ENCODE data around the gene MAST4. TPM values are rescaled to one million over a fixed set of nuclear protein-coding genes. Genes with fewer than 3 reads are reported as not detected.

Gene MAST4
- total and polyA plus RNA-seq, 2 donors (not counting 1 experiment from before 2014, with no cell fraction given), result 2.5 to 57.1 TPM

- Histone ChIP-seq H3K9ac (ENCODE audit: low read length) (no peak overlapping the region), H3K27ac (ENCODE audit: low read length in 2 of 2) (no peak overlapping the region), H3K36me3 (replicated peaks in 1 of 2; ENCODE audit: control extremely low read depth in 1 of 2, control insufficient read depth in 1 of 2, extremely low read depth in 1 of 2, insufficient read depth in 2 of 2, low read length in 1 of 2) (no peaks in the 10 kb centered on the region), H3K4me1 (ENCODE audit: control insufficient read depth in 2 of 2, insufficient read depth in 2 of 2, low read length in 2 of 2) (peaks cover 0 to 7% of the 10 kb centered on the region in 2 donors), H2AFZ (ENCODE audit: insufficient read depth, low read depth, low read length, poor library complexity, severe bottlenecking) (no peak overlapping the region), H3K27me3 (replicated peaks in 1 of 4; ENCODE audit: control extremely low read depth in 1 of 4, control insufficient read depth in 3 of 4, insufficient read depth in 4 of 4, low read length in 3 of 4) (peaks cover 0 to 6% (median 0%) of the 10 kb centered on the region in 4 experiments), H3K4me3 (ENCODE audit: control extremely low read depth in 1 of 5, extremely low read depth in 1 of 5, insufficient read depth in 1 of 5, low read depth in 2 of 5, low read length in 4 of 5) (no peak overlapping the region), H4K20me1 (ENCODE audit: control insufficient read depth, insufficient read depth, low read length, poor library complexity, severe bottlenecking) (no peaks in the 10 kb centered on the region), H3K9me3 (ENCODE audit: control extremely low read depth in 1 of 3, control insufficient read depth in 2 of 3, insufficient read depth in 1 of 3, low read length in 2 of 3) (no peaks in the 10 kb centered on the region), H3K79me2 (ENCODE audit: control insufficient read depth, insufficient read depth, low read length) (no peaks in the 10 kb centered on the region), H3K4me2 (replicated peaks; ENCODE audit: low read depth, low read length, poor library complexity, severe bottlenecking) (no peak overlapping the region)
- peaks cover 18% of the 10 kb centered on the region for H3K4me1 Mint-ChIP-seq
- intact Hi-C loops (cut with micrococcal nuclease), result no loop called here
- DNase-seq (no peak), ATAC-seq (ENCODE audit: low read depth) (no peak)
- H3K9me3 Mint-ChIP-seq (ENCODE audit: insufficient read depth), result no peaks in the 10 kb centered on the region
- H3K27ac Mint-ChIP-seq, result no peak overlapping the region
- no peak overlapping the region for H3K4me3 Mint-ChIP-seq
- H3K27me3 Mint-ChIP-seq, result peaks cover 10% of the 10 kb centered on the region
- no peak for TF ChIP-seq EZH2 (IDR thresholded peaks at IDR 0.05; ENCODE audit: borderline replicate concordance, insufficient read depth, low read depth, low read length, poor library complexity, severe bottlenecking)
- TF ChIP-seq, protein P1, sequence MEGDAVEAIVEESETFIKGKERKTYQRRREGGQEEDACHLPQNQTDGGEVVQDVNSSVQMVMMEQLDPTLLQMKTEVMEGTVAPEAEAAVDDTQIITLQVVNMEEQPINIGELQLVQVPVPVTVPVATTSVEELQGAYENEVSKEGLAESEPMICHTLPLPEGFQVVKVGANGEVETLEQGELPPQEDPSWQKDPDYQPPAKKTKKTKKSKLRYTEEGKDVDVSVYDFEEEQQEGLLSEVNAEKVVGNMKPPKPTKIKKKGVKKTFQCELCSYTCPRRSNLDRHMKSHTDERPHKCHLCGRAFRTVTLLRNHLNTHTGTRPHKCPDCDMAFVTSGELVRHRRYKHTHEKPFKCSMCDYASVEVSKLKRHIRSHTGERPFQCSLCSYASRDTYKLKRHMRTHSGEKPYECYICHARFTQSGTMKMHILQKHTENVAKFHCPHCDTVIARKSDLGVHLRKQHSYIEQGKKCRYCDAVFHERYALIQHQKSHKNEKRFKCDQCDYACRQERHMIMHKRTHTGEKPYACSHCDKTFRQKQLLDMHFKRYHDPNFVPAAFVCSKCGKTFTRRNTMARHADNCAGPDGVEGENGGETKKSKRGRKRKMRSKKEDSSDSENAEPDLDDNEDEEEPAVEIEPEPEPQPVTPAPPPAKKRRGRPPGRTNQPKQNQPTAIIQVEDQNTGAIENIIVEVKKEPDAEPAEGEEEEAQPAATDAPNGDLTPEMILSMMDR (IDR thresholded peaks at IDR 0.05), result no peak
- POLR2A ChIA-PET, result no interaction called here
- CTCF ChIA-PET, result no interaction called here
- WGBS (ENCODE audit: insufficient coverage), result 96% methylated on average over 5 of the region's 5 CpGs
These were observed 211.6 kb downstream of the MAST4 start for GRCh38 chr5:66807743-66808142.

DNA sequence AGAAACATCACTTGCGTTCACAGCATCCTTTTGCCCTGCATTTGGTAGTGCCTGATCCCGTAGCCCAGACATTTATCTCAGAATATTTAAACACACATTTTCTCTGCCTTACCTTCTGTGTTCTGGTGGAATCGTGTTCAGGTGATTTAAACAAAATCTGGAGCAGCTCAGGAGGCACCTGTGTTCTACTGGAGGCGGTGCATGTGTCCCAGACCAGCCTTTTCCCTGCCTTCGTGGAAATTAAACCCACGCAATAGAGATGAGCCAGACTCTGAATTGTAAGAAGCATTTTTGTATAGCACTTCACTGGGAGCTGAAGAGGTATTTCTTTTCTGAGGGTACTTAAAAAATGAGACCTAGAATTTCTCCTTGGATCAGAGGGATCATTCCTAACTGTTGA lies 212.5 kb downstream of the MAST4 start:
- DNase-seq, result no peak
- no peaks in the 10 kb centered on the region for H3K9me3 ChIP-seq (ENCODE audit: control extremely low read depth in 1 of 3, control insufficient read depth in 2 of 3, insufficient read depth in 1 of 3, low read length in 2 of 3)
- H3K4me1 Mint-ChIP-seq, result peaks cover 18% of the 10 kb centered on the region
- peaks cover 0 to 7% of the 10 kb centered on the region in 2 donors for H3K4me1 ChIP-seq (ENCODE audit: control insufficient read depth in 2 of 2, insufficient read depth in 2 of 2, low read length in 2 of 2)
- H2AFZ ChIP-seq (ENCODE audit: insufficient read depth, low read depth, low read length, poor library complexity, severe bottlenecking), result no peak overlapping the region
- no peaks in the 10 kb centered on the region for H3K79me2 ChIP-seq (ENCODE audit: control insufficient read depth, insufficient read depth, low read length)
- ChIA-PET POLR2A (no interaction called here), CTCF (interaction anchor here (1.2 kb wide), 1 partner anchor 502 kb away, joined by 3 read pairs; no protein-coding TSS in a partner anchor)
- H3K27me3 Mint-ChIP-seq, result peaks cover 10% of the 10 kb centered on the region
- no peak overlapping the region for H3K4me3 ChIP-seq (ENCODE audit: control extremely low read depth in 1 of 5, extremely low read depth in 1 of 5, insufficient read depth in 1 of 5, low read depth in 2 of 5, low read length in 4 of 5)
- H3K27me3 ChIP-seq (replicated peaks in 1 of 4; ENCODE audit: control extremely low read depth in 1 of 4, control insufficient read depth in 3 of 4, insufficient read depth in 4 of 4, low read length in 3 of 4), result peaks cover 0 to 6% (median 0%) of the 10 kb centered on the region in 4 experiments
- H3K27ac Mint-ChIP-seq, result no peak overlapping the region
- no peak overlapping the region for H3K4me3 Mint-ChIP-seq
- H3K27ac ChIP-seq (ENCODE audit: low read length in 2 of 2), result no peak overlapping the region
- H4K20me1 ChIP-seq (ENCODE audit: control insufficient read depth, insufficient read depth, low read length, poor library complexity, severe bottlenecking), result no peaks in the 10 kb centered on the region
- no peaks in the 10 kb centered on the region for H3K9me3 Mint-ChIP-seq (ENCODE audit: insufficient read depth)
- intact Hi-C loops (cut with micrococcal nuclease), result no loop called here
- H3K9ac ChIP-seq (ENCODE audit: low read length), result no peak overlapping the region
- 98% methylated on average over 4 of the region's 6 CpGs for WGBS (ENCODE audit: insufficient coverage)
- H3K36me3 ChIP-seq (replicated peaks in 1 of 2; ENCODE audit: control extremely low read depth in 1 of 2, control insufficient read depth in 1 of 2, extremely low read depth in 1 of 2, insufficient read depth in 2 of 2, low read length in 1 of 2), result no peaks in the 10 kb centered on the region
- TF ChIP-seq EZH2 (IDR thresholded peaks at IDR 0.05; ENCODE audit: borderline replicate concordance, insufficient read depth, low read depth, low read length, poor library complexity, severe bottlenecking), result no peak
- TF ChIP-seq, protein P1 (IDR thresholded peaks at IDR 0.05), result no peak
- ATAC-seq (ENCODE audit: low read depth), result no peak
- H3K4me2 ChIP-seq (replicated peaks; ENCODE audit: low read depth, low read length, poor library complexity, severe bottlenecking), result no peak overlapping the region

All from B cell (primary cell).